Right lobe of liver (tissue), 4 donors: ENCODE results near the gene CCR5.

Experiments used
- POLR2A ChIP-seq: fragments of 450-650 bp; IDR thresholded peaks from one replicate; pipeline ENCODE4 v1.6.1; 2017; ENCODE audit warnings: antibody characterized with exemption, mild to moderate bottlenecking
- TF ChIP-seq, protein P1 (sequence below), 4 donors: fragments of 200-600 bp in 3 of 4; fragments of 450-650 bp in 1 of 4; IDR thresholded peaks; one replicate each; pipeline versions ENCODE4 v1.5.1 to v1.8.0; 2016 to 2022; ENCODE audit warnings: antibody characterized with exemption in 4 of 4, mild to moderate bottlenecking in 2 of 4
- donor health status: DM: no; HTN: no; CAD: no.
- donor health status: DM: no; HTN: no; CAD: no.
- donor health status: DM: no; HTN: yes; CAD: no.

DNA sequence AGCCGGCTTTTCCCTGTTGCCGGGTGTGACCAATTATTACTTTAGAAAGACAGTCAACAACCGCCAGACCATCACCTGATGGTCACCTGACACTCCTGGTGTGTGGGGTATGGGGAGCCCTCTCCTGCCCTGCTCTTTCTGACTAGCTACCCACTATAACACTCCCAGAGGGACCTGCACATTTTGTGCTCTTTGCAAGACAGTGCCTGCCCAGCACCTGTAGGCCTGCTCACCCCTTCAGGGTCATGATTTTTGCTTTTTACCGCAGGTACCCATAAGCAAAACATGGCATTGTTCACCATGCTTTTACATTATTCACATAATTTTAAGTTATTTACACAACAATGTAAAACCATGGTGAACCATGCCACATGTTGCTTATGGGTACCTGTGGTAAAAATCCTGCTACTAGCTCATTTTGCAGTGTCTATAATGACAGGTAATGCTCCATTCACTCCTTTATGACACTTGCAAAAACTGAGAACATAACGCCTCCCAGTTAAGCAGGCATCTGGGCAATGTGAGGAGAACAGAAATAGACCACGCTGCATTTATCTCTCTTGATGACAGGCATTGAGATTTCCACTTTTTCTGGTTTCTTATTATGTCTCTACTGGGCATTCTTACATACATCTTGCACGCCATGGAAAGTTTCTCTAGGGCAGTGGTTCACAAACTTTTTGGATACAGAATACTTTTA is 46.2 kb downstream of the CCR5 start:
- TF ChIP-seq, protein P1, sequence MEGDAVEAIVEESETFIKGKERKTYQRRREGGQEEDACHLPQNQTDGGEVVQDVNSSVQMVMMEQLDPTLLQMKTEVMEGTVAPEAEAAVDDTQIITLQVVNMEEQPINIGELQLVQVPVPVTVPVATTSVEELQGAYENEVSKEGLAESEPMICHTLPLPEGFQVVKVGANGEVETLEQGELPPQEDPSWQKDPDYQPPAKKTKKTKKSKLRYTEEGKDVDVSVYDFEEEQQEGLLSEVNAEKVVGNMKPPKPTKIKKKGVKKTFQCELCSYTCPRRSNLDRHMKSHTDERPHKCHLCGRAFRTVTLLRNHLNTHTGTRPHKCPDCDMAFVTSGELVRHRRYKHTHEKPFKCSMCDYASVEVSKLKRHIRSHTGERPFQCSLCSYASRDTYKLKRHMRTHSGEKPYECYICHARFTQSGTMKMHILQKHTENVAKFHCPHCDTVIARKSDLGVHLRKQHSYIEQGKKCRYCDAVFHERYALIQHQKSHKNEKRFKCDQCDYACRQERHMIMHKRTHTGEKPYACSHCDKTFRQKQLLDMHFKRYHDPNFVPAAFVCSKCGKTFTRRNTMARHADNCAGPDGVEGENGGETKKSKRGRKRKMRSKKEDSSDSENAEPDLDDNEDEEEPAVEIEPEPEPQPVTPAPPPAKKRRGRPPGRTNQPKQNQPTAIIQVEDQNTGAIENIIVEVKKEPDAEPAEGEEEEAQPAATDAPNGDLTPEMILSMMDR (IDR thresholded peaks at IDR 0.05): no peak
- TF ChIP-seq POLR2A: no peak
